K562 (cell line): Measurements from ENCODE around the gene PPP1R14B. TPM values are rescaled to one million over a fixed set of nuclear protein-coding genes. Genes with fewer than 3 reads are reported as not detected.

ENCODE experiments used
- RREB1 ChIP-seq: fragments of 250-450 bp; sonication (Bioruptor Pico); IDR thresholded peaks from 2 replicates; pipeline ENCODE4 v1.4.0; 2020
- SMC3 ChIP-seq: conservative IDR thresholded peaks from 2 replicates; pipeline ENCODE4 v1.6.1; 2011; ENCODE audit warnings: low read depth, low read length, improper control_type of control experiment; ENCODE audit not compliant: insufficient read depth
- ZBTB43 ChIP-seq: sonication (generic); formaldehyde crosslinking; IDR thresholded peaks from 2 replicates; pipeline ENCODE4 v1.8.0; 2023; ENCODE audit warnings: mild to moderate bottlenecking, missing genetic modification reagents
- polyA plus RNA-seq, 8 experiments: library from polyadenylated mRNA; depleted of rRNA in 4 of 8; stranded (reverse) in 5 of 8; unstranded in 3 of 8; fragments of >200 nt; fragmentation: Nextera tagmentation in 2 of 8; fragmentation: Illumina TruSeq in 1 of 8; extraction: Ambion mirVana in 2 of 8; extraction: Trizol in 1 of 8; gene quantifications; 2 replicates each; pipeline versions ENCODE4 v1.2.1 to v1.2.3, GENCODE V29; 2011 to 2014; ENCODE audit warnings: inconsistent platforms in 1 of 8, missing spikeins in 1 of 8
- total RNA-seq, 7 experiments: library from RNA; depleted of rRNA in 6 of 7; stranded (reverse); fragments of >200 nt in 6 of 7; fragmentation: Illumina TruSeq in 2 of 7; extraction: Trizol in 2 of 7; gene quantifications; 2 replicates each; pipeline versions ENCODE4 v1.2.1 to v1.2.3, GENCODE V29; 2011 to 2021; ENCODE audit warnings: low replicate concordance in 1 of 7

The PPP1R14B gene
- total and polyA plus RNA-seq, 9 of the 15 experiments (the other 6 are each of a cell fraction or from before 2014, with no cell fraction given): 7.7 to 566 (median 212) TPM

DNA sequence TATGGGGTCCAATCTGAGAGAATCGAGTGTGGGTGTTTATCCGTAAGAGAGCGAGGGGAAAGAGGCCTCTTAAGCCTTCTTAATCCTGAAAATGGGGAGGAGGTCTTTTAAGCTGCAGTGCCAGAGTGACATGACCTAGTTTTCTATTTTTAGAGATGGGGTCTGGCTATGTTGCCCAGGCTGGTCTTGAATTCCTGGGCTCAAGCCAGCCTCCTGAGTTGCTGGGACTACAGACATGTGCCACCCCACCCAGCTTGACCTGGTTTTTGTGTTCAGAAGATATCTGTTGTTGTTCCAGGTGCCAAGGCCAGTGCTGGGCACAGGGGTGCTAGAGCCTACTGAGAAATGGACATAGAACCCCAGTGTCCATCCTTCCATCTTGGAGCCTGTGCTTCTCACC lies 36.3 kb upstream of the PPP1R14B start (continued):
- no peak for TF ChIP-seq RREB1
- TF ChIP-seq SMC3: no peak
- no peak for TF ChIP-seq ZBTB43 (CRISPR knock-in tag)
